ENCODE measurements around the gene COG4.

Gene COG4

DNA sequence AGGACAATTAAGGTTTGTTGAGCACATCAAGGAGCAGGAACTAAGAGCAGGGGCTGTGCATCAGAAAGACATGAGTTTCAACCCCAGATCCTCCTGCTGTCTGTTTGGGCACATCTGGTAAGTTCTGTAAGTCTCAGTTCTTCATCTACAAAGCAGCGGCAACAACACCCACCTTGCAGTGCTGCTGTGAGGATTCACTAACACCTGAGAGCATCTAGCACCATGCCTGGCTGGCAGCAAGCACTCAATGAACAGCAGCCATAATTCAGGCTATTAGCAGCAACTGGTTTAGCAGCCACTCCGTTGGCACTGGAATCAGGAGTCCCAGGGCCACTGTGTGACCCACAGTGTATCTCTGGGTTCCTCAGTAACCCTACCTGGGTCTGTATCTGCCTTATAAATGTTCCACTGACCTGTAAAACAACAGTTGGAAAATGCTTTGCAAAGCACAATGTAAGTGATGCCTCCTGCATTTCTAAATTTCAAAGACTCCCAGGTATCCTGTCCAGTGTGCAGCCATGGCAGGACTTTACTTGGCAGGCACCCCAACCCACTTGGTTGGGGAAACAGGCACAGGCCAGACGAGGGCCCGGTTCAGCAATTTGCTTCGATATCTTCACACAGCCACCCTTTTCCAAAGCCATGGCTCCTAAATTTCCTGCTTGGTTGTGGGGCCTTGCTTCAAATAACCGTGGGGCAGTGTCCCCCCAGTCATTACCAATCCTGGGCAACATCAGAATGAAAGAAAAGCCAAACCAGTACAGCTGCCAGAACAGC is 88.7 kb downstream of the COG4 start:
- DNase-seq (ENCODE audit: low read depth, low spot score), result no peak

- no peak for DNase-seq (ENCODE audit: low read depth, low spot score)
Observed at GRCh38 chr16:70433458-70434103, 89.8 kb downstream of the COG4 start.

DNA sequence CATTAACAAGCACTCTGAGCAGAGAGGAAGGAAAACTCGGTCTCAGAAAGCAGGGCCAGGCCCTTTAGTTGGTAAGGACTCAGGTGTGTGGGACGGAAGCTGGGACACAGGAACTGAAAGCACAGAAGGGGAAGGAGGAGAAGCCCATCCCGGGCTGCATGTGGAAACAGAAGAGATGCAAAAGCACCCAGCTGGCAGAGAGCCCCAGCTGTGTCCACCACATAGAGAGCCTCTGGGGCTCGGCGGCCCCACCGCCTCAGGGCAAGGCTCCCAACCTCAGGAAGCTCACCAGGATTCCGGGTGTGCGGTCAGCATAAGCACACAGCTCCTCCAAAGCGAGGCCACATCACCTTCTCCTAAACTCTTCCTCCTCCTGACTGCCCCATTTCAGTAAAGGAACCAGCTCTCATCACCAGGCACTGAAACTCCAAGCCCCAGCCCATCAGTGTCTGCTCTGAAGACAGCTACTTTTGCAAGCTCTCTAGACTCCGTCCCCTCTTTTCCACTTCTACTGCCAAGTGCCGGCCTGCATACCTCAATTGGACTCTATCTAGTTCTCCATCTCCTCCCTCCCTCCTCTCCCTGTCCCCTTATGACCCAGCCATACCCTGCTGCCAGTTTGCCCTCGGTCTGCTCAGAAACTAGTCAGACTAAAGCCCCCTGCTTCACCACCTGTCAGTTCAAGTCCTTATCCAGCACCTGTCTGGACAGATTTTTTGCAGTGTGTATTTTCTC is 90.5 kb downstream of the COG4 start:
- no peak for DNase-seq (ENCODE audit: low read depth, low spot score)

- no peak for DNase-seq (ENCODE audit: low read depth, low spot score)
Observed at GRCh38 chr16:70432356-70432722, 91.0 kb downstream of the COG4 start.

GRCh38 chr16:70430667-70431536 is 92.5 kb downstream of the COG4 start:
- no peak for DNase-seq (ENCODE audit: low read depth, low spot score)
